ENCODE measurements around the gene SLC35F4. TPM values are rescaled to one million over a fixed set of nuclear protein-coding genes. Genes with fewer than 3 reads are reported as not detected.

SLC35F4 gene
- total and polyA plus RNA-seq, 2 of the 4 experiments (the other 2 are of a cell fraction): not detected

- Histone ChIP-seq H3K36me3 (ENCODE audit: control insufficient read depth, insufficient read depth, low read length) (no peaks in the 10 kb centered on the region), H3K4me2 (ENCODE audit: low read depth, low read length) (no peak overlapping the region), H3K4me1 (ENCODE audit: control insufficient read depth, insufficient read depth, low read length) (no peaks in the 10 kb centered on the region), H3K9ac (ENCODE audit: low read depth, low read length) (no peak overlapping the region), H3K27ac (ENCODE audit: insufficient read depth, low read length) (no peak overlapping the region), H2BK20ac (ENCODE audit: low read depth, low read length) (no peak overlapping the region), H4K8ac (ENCODE audit: low read depth in 2 of 2, low read length in 2 of 2) (no peak overlapping the region), H2AK9ac (replicated peaks; ENCODE audit: low read depth, low read length, poor library complexity) (no peak overlapping the region), H3K56ac (ENCODE audit: extremely low read depth, insufficient read depth, low read length) (no peak overlapping the region), H3K9me1 (ENCODE audit: insufficient read depth, low read length) (no peaks in the 10 kb centered on the region), H3K4ac (ENCODE audit: low read depth, low read length) (no peak overlapping the region), H3K27me3 (ENCODE audit: control insufficient read depth, insufficient read depth, low read length) (no peaks in the 10 kb centered on the region), H3K23ac (ENCODE audit: low read depth, low read length) (no peak overlapping the region), H3K79me1 (ENCODE audit: low read depth in 1 of 2, low read length in 2 of 2) (no peaks in the 10 kb centered on the region), H2BK15ac (ENCODE audit: low read depth, low read length) (no peak overlapping the region), H3K18ac (ENCODE audit: low read depth, low read length) (no peak overlapping the region), H2BK5ac (ENCODE audit: low read depth, low read length, poor library complexity, severe bottlenecking) (no peak overlapping the region), H4K5ac (ENCODE audit: low read depth, low read length) (no peak overlapping the region), H4K20me1 (ENCODE audit: insufficient read depth, low read length) (no peaks in the 10 kb centered on the region), H2AFZ (replicated peaks; ENCODE audit: low read length, poor library complexity) (no peak overlapping the region), H2BK120ac (ENCODE audit: low read depth, low read length) (no peak overlapping the region), H3K4me3 (ENCODE audit: insufficient read depth, low read depth, low read length) (no peak overlapping the region), H2AK5ac (ENCODE audit: low read depth, low read length) (no peak overlapping the region), H3K14ac (replicated peaks; ENCODE audit: low read depth, low read length) (no peak overlapping the region), H3K9me3 (ENCODE audit: control insufficient read depth, insufficient read depth, low read length) (peaks cover 3% of the 10 kb centered on the region; the same call in 1 of the 2 replicates), H4K91ac (ENCODE audit: insufficient read depth, low read depth, low read length) (no peak overlapping the region)
- ATAC-seq (ENCODE audit: low read depth) (no peak), DNase-seq (no peak)
- no TSS peak for BruUV-seq (replicated peaks)
- dilution Hi-C loops (cut with HindIII; ENCODE audit: low sequenced_read_pairs, unreplicated experiment) (no loop called here), intact Hi-C loops (cut with micrococcal nuclease) (no loop called here), in situ Hi-C loops (cut with MboI; ENCODE audit: low sequenced_read_pairs) (no loop called here)
- POLR2A ChIA-PET (ENCODE audit: unreplicated experiment): no interaction called here
- CTCF ChIA-PET: no interaction called here
- WGBS, 2 experiments (ENCODE audit: extremely low coverage in 2 of 2, insufficient read length in 1 of 2): no CpG with 5 or more reads among the region's 3 CpGs
- no peak for TF ChIP-seq NFE2L2 (IDR thresholded peaks at IDR 0.05; ENCODE audit: low read depth, low read length)
- TF ChIP-seq MAZ (IDR thresholded peaks at IDR 0.05; ENCODE audit: borderline replicate concordance, low read depth, low read length): no peak
- no peak for TF ChIP-seq MXI1 (IDR thresholded peaks at IDR 0.05; ENCODE audit: borderline replicate concordance, low read depth, low read length)
- TF ChIP-seq BHLHE40 (IDR thresholded peaks at IDR 0.05; ENCODE audit: low read depth, low read length): no peak
- TF ChIP-seq CHD1 (IDR thresholded peaks at IDR 0.05; ENCODE audit: low read depth, low read length): no peak
- no peak for TF ChIP-seq FOS (IDR thresholded peaks at IDR 0.05; ENCODE audit: low read depth, low read length)
- no peak for TF ChIP-seq MAFK (IDR thresholded peaks at IDR 0.05; ENCODE audit: low read depth, low read length)
- TF ChIP-seq RCOR1 (IDR thresholded peaks at IDR 0.05; ENCODE audit: insufficient replicate concordance, low read length): no peak
- no peak for TF ChIP-seq RAD21 (IDR thresholded peaks at IDR 0.05; ENCODE audit: low read length)
Observed at GRCh38 chr14:57712102-57712501, 153.8 kb downstream of the SLC35F4 start.
